ENCODE measurements around the gene SUCO.

Gene SUCO

DNA sequence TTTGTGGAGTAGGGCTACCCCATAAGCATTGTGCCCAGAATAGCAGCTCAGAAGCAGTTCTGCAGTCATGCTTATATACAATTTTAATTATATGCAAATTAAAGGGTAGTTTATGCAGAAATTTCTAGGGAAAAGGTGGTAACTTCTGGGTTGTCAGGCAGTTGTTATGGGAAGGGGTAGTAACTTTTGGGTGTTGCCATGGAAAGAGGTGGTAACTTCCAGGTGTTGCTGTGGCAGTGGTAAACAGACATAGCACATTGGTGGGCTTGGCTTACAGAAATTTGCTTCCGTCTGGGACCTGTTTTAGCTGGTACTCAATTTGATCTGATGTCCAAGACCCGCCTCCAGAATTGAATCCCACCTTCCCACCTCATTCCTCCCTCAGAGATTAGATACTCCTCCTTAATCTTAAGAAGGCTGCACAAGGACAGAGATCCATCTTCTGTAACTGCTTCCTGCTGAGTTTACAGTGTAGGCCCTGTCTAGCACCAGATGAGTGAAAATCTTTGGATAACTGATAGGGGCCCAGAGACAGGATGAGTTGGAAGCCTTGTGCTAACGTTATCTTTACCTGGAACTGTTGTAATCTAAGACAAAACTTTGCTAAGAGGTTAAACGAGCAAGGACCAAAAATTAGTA, 26.7 kb downstream of the SUCO start:
- no peak overlapping the region for H3K4me3 ChIP-seq (ENCODE audit: low read depth, low read length)

DNA sequence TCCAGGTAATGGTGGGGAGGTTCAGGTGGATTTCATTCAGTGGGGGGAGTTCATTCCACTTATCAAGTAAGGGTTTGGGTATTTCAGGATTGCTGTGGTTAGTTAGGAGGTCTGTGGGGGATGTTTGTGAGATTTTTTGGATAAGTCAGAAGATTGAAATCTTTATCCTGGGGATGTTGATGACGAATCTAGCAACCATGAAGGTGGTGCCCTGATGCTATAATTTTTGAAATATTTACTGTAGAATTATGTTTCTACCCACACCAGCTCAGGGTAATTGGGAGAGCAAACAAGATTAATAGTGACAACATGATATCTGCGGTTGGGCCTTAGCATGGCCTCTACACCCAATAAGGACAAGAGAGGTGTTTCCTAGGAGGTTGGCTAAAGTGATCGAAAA, 28.3 kb downstream of the SUCO start:
- TF ChIP-seq, protein P1, sequence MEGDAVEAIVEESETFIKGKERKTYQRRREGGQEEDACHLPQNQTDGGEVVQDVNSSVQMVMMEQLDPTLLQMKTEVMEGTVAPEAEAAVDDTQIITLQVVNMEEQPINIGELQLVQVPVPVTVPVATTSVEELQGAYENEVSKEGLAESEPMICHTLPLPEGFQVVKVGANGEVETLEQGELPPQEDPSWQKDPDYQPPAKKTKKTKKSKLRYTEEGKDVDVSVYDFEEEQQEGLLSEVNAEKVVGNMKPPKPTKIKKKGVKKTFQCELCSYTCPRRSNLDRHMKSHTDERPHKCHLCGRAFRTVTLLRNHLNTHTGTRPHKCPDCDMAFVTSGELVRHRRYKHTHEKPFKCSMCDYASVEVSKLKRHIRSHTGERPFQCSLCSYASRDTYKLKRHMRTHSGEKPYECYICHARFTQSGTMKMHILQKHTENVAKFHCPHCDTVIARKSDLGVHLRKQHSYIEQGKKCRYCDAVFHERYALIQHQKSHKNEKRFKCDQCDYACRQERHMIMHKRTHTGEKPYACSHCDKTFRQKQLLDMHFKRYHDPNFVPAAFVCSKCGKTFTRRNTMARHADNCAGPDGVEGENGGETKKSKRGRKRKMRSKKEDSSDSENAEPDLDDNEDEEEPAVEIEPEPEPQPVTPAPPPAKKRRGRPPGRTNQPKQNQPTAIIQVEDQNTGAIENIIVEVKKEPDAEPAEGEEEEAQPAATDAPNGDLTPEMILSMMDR (IDR thresholded peaks at IDR 0.05; ENCODE audit: low read depth, low read length): no peak
- no peak overlapping the region for H3K4me3 ChIP-seq (ENCODE audit: low read depth, low read length)

More for the DNA sequence above, 26.7 kb downstream of the SUCO start:
- TF ChIP-seq, protein P1 (IDR thresholded peaks at IDR 0.05; ENCODE audit: low read depth, low read length): no peak

DNA sequence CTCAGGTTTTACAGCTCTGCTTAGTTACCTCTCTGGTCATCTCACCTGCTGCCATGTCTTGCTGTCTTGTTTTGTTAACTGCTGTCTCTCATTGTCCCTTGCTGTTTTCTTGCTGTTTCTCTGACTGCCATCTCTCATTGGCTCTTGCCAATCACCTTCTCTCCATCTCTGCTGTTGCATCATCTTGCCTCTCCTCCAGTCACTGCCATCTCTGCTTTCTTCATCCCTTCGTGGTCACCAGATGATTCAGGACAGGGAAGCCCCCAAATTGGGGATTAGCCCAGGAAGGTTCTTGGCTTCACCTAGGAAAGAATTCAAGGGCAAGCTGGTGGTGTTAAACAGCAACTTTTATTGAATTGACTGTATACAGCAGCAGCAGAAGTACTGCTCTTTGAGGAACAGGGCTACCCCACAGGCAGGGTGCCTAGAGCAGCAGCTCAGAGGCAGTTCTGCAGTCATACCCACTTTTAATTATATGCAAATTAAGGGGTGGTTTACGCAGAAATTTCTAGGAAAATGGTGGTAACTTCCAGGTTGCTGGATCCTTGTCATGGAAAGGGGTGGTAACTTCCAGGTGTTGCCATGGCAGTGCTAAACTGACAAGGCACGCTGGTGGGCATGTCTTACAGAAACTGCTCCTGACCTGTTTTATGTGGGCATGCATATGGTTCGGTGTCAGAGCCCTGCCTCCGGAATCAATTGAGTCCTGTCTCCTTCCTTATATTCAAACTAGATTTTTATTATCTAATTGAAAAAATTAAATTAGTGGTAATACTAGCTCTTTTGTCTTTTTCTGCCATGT, 33.4 kb downstream of the SUCO start:
- TF ChIP-seq, protein P1 (IDR thresholded peaks at IDR 0.05; ENCODE audit: low read depth, low read length): no peak
- no peak overlapping the region for H3K4me3 ChIP-seq (ENCODE audit: low read depth, low read length)

DNA sequence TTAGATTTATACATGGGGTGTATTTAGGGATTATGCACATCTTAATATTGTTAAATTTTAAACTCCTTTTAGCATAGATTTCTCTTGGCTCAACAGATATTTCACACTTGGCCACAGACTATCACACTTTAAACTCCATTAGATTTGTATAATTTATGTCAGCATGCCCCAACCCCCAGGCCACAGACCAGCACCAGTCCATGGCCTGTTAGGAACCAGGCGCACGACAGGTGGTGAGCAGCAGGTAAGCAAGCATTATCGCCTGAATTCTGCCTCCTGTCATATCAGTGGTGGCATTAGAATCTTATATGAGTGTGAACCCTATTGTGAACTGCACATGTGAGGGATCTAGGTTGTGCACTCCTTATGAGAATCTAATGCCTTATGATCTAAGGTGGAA, 34.8 kb downstream of the SUCO start:
- TF ChIP-seq, protein P1 (IDR thresholded peaks at IDR 0.05; ENCODE audit: low read depth, low read length): no peak
- no peak overlapping the region for H3K4me3 ChIP-seq (ENCODE audit: low read depth, low read length)

DNA sequence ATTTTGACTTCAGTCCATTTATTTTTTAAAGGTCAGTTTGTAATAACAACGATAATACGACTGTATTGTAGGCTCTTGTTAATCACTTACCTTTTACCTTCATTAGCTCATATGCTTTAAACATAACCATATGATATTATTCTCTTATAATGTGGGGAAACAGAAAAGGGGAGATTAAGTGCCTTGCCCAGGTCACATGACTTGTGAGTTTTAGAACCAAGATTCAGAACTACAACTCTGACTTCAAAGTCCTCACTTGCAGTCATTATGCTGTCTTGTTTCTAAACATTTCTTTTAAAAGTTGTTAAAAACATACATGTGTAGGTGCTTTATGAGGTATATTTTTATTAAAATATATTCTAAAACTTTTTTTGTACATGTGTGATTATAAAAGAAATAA, 41.1 kb downstream of the SUCO start:
- TF ChIP-seq, protein P1 (IDR thresholded peaks at IDR 0.05; ENCODE audit: low read depth, low read length): no peak
- H3K4me3 ChIP-seq (ENCODE audit: low read depth, low read length): no peak overlapping the region

DNA sequence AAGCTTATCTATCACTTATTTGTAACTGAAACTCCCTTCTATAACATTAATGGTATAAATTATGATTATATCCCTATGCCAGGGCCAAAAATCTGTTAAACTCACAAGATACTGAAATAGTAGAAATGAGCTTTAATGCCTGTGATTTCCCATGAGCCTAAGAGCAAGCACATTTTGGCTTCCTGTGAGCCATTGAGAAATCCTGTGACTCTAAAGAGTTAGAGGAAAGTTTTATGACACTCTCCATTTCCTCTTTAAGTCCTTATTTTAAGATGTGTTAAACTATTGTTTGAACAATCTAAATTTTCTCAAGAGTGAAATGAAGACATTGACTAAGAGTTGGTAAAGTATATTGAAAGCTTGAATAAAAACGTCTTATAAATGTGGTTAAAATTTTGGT, 45.6 kb downstream of the SUCO start:
- TF ChIP-seq, protein P1 (IDR thresholded peaks at IDR 0.05; ENCODE audit: low read depth, low read length): no peak

DNA sequence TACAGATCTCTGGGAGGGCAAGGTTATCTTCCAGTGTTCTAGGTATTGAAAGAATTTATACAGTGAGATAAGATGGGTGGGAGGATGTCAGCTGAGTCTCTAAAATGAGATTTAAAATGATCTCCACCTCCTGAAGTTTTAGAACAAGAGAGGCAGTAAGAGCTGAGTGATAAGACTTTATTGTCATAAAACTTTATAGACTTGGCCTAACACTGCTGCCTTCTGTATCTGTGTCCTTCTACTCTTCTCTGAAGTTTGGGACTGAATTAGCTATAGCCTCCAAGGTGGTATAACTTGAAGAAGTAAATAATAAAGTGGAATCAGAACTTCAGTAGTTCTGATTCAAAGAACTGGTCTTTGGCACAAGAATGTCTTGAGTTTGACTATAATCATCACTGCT, 48.3 kb downstream of the SUCO start:
- H3K4me3 ChIP-seq (ENCODE audit: low read depth, low read length): no peak overlapping the region
- TF ChIP-seq, protein P1 (IDR thresholded peaks at IDR 0.05; ENCODE audit: low read depth, low read length): no peak

More for the DNA sequence above, 45.6 kb downstream of the SUCO start:
- no peak overlapping the region for H3K4me3 ChIP-seq (ENCODE audit: low read depth, low read length)
